T follicular helper cell (primary cell): ENCODE data around the gene ANXA8L1.
"Not testable (repeated sequence)": the region's sequence is repeated elsewhere in the genome, so short reads cannot be mapped to it uniquely, and the experiment has no call there.

Experiments
- DNase-seq: peaks from one replicate; pipeline ENCODE4 v3.0.0-alpha.2; 2020; ENCODE audit warnings: low read depth

The ANXA8L1 gene

GRCh38 chr10:46398212-46398886 is 22.8 kb downstream of the ANXA8L1 start:
- not testable (repeated sequence) for DNase-seq

DNA sequence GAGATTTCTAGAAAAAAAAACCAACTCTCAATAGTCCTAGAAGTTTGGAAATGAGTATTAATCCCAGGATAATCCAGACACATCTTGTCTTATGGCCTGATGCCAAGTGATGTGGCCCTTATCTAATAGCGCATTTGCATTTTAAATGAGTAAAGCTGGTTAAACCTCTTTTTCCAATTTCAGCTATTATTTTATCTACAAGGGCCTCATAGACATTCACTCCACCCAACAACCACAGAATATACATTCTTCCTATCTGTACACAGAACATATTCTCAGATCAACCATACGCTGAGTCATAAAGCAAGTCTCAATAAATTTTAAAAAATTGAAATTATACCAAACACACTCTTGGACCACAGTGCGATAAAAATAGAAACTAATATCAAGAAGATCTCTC is 34.0 kb downstream of the ANXA8L1 start:
- not testable (repeated sequence) for DNase-seq

- not testable (repeated sequence) for DNase-seq
These were observed 35.5 kb downstream of the ANXA8L1 start for GRCh38 chr10:46411123-46411522.

GRCh38 chr10:46412665-46413064 is 37.1 kb downstream of the ANXA8L1 start:
- DNase-seq = not testable (repeated sequence)

DNA sequence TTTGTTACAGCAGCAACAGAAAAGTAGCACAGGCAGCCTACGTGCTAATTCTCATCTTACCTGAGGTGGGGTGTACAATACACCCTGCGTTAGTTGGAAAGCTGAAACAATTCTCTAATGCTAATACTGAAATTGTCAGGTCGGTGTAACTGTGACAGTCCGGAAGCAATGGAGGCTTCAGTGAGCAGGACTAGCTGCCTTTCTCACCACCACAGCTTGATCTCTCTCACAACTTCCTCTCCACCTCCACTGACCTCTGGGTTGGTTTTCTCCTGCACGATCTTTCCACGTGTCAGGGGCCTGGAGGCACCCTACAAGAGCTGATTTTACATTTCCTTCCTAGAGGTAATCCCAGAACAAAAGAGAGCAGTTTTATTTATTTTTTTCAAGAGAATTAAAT is 39.7 kb downstream of the ANXA8L1 start:
- DNase-seq = not testable (repeated sequence)

DNA sequence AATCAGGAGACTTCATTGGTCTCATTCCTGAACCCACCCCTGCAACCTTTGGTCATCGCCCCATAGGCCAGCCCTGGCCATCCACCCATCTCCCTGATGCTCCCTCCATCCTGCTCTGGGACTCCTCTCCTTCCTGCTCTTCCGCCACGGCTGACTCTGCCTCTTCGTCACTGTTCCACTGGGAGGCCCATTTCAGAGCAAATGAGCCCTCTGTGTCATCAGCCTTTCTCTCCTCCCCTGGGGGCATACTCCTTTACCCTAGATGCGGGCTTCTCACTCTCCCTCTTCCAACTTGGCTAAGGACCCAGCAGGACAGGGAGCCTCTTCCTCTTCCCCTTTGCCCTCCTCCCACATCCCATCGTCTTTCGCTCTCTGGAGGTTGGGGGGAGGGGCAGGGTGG is 42.7 kb downstream of the ANXA8L1 start:
- DNase-seq = not testable (repeated sequence)

DNA sequence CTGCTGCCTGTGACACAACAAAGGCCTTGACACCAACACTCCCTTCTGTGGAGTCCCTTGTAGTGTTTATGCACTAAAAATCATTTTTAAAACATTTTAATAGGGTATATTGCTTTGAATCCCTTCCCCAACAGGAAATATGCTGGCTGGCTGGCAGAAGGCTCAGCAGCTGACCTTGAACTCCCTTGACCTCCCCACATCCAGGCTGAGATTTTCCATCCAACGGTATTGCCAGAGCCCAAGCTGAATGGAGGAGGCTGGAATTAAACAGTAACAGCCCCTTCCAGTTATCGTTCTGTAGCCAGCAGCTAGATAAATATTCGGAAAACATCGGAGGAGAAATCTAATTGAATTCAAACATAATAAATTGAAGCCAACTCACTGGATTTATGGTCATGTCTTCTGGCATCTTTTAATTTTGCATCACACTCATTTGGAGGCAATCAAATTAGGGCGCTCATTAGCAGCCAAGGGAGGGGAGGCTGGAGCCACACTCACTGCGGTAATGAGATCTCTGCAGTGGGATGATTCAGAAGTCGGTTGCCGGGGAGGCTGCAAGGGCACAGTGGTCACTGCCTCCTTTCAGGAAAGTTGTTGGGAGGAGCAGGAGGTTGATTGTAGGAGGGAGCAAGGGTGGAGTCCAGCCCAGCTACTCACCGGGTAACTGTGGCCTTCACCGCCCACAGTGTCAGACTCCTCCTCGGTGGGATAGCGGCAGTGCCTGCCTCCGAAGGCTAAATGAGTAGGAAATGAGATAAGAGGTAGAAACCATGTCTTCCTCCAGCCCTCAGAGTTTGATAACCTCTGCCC is 44.2 kb downstream of the ANXA8L1 start:
- not testable (repeated sequence) for DNase-seq

DNA sequence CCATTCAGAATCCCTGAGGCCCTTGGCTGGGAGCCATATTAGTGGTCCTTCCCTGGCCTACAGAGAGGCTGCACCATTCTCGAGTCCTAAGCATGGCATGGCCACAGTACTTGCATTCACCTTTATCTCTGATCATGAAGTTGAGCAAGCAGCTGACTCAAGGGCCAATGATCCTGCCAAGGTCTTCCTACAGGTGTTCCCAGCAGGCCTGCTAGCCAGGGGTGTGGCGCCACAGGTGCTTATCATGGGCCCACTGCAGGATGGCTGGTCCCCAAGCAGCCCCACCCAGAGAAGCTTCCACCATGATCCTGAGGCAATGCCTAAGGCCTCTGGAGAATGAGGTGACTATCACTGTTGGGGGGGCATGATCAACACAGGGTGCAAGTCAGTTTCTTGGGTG is 48.0 kb downstream of the ANXA8L1 start:
- DNase-seq = not testable (repeated sequence)

- not testable (repeated sequence) for DNase-seq
These were observed 65.4 kb downstream of the ANXA8L1 start for GRCh38 chr10:46440942-46441341.
